Fibroblast of lung (primary cell): ENCODE data around the gene MAPKAP1. TPM values are rescaled to one million over a fixed set of nuclear protein-coding genes. Genes with fewer than 3 reads are reported as not detected.

Experiments
- DNase-seq, 2 donors: peaks; one replicate each; pipeline versions ENCODE4 v3.0.0 to v3.0.0-alpha.2; 2010; ENCODE audit warnings: low read depth in 2 of 2
- H2AFZ ChIP-seq: 2 replicates; pipeline ENCODE4 v1.5.1; 2012; ENCODE audit warnings: low read length, control low read depth, inconsistent platforms
- H3K27ac ChIP-seq: 2 replicates; pipeline ENCODE4 v1.5.1; 2011; ENCODE audit warnings: low read length, control low read depth; ENCODE audit not compliant: insufficient read depth
- H3K27me3 ChIP-seq: 2 replicates; pipeline ENCODE4 v1.5.1; 2011; ENCODE audit warnings: mild to moderate bottlenecking, low read length; ENCODE audit not compliant: control insufficient read depth, insufficient read depth
- H3K36me3 ChIP-seq: 2 replicates; pipeline ENCODE4 v1.5.1; 2011; ENCODE audit warnings: low read length; ENCODE audit not compliant: control insufficient read depth, insufficient read depth
- H3K4me1 ChIP-seq: 2 replicates; pipeline ENCODE4 v1.5.1; 2011; ENCODE audit warnings: low read length; ENCODE audit not compliant: control insufficient read depth, insufficient read depth; ENCODE audit errors: extremely low read depth
- H3K4me2 ChIP-seq: 2 replicates; pipeline ENCODE4 v1.5.1; 2011; ENCODE audit warnings: low read length, control low read depth; ENCODE audit not compliant: insufficient read depth; ENCODE audit errors: extremely low read depth
- H3K4me3 ChIP-seq, 4 experiments: fragments of 200-600 bp in 1 of 4; sonication (generic) in 1 of 4; replicated peaks in 1 of 4; 2 replicates each; pipeline ENCODE4 v1.5.1; 2011 to 2016; ENCODE audit warnings: low read length in 4 of 4, low read depth in 3 of 4, mild to moderate bottlenecking in 3 of 4, control low read depth in 2 of 4, inconsistent platforms in 1 of 4, mixed read lengths in 1 of 4; ENCODE audit not compliant: insufficient read depth in 1 of 4; ENCODE audit errors: control extremely low read depth in 1 of 4
- H3K79me2 ChIP-seq: 2 replicates; pipeline ENCODE4 v1.5.1; 2012; ENCODE audit warnings: mild to moderate bottlenecking, low read length, inconsistent platforms; ENCODE audit not compliant: control insufficient read depth, insufficient read depth
- H3K9ac ChIP-seq: 2 replicates; pipeline ENCODE4 v1.5.1; 2011; ENCODE audit warnings: mild to moderate bottlenecking, low read length, control low read depth; ENCODE audit not compliant: insufficient read depth
- H3K9me3 ChIP-seq: 2 replicates; pipeline ENCODE4 v1.5.1; 2012; ENCODE audit warnings: low read depth, low read length; ENCODE audit not compliant: control insufficient read depth, insufficient read depth
- H4K20me1 ChIP-seq: 2 replicates; pipeline ENCODE4 v1.5.1; 2011; ENCODE audit warnings: low read length; ENCODE audit not compliant: control insufficient read depth, insufficient read depth; ENCODE audit errors: extremely low read depth
- CTCF ChIP-seq, 2 donors: IDR thresholded peaks in 1 of 2; conservative IDR thresholded peaks in 1 of 2; 1 replicate in 1 of 2; 2 replicates in 1 of 2; pipeline ENCODE4 v1.5.1; 2011 to 2012; ENCODE audit warnings: low read length in 2 of 2, control low read depth in 1 of 2, inconsistent platforms in 1 of 2, low read depth in 1 of 2, mild to moderate bottlenecking in 1 of 2
- EZH2 ChIP-seq: IDR thresholded peaks from 2 replicates; pipeline ENCODE4 v1.5.1; 2012; ENCODE audit warnings: low read length, control low read depth, mild to moderate bottlenecking; ENCODE audit errors: missing control alignments
- polyA plus RNA-seq, 2 donors: library from polyadenylated mRNA; depleted of rRNA in 1 of 2; stranded (reverse) in 1 of 2; unstranded in 1 of 2; fragments of >200 nt; gene quantifications; 2 replicates each; pipeline ENCODE4 v1.2.1, GENCODE V29; 2011 to 2012; ENCODE audit warnings: missing spikeins in 1 of 2
- total RNA-seq: library from RNA; depleted of rRNA; stranded (reverse); fragments of >200 nt; gene quantifications from 2 replicates; pipeline ENCODE4 v1.2.1, GENCODE V29; 2014

The MAPKAP1 gene
- total and polyA plus RNA-seq, 2 donors (not counting 1 experiment from before 2014, with no cell fraction given): 63.7 to 127 TPM

GRCh38 chr9:125477089-125477544, 229.9 kb downstream of the MAPKAP1 start:
- H3K27ac ChIP-seq: no peak overlapping the region
- DNase-seq: no peak

GRCh38 chr9:125476645-125477044, 230.4 kb downstream of the MAPKAP1 start:
- Histone ChIP-seq H3K9me3 (no peaks in the 10 kb centered on the region), H4K20me1 (no peaks in the 10 kb centered on the region), H3K79me2 (no peaks in the 10 kb centered on the region), H3K4me2 (no peak overlapping the region), H2AFZ (no peak overlapping the region), H3K36me3 (peaks cover 4% of the 10 kb centered on the region), H3K27ac (no peak overlapping the region), H3K4me3 (no peak overlapping the region), H3K9ac (no peak overlapping the region), H3K27me3 (no peaks in the 10 kb centered on the region), H3K4me1 (peaks cover 14% of the 10 kb centered on the region)
- no peak for DNase-seq
- TF ChIP-seq CTCF (conservative IDR thresholded peaks at IDR 0.05 in 1 of 2, IDR thresholded peaks at IDR 0.05 in 1 of 2; ENCODE audit: low read depth in 1 of 2, low read length in 2 of 2) (no peak), EZH2 (no peak)

More at GRCh38 chr9:125477089-125477544, 229.9 kb downstream of the MAPKAP1 start:
- Histone ChIP-seq H3K79me2 (no peaks in the 10 kb centered on the region), H3K4me3 (no peak overlapping the region), H3K4me1 (peaks cover 14% of the 10 kb centered on the region), H3K27me3 (no peaks in the 10 kb centered on the region), H3K9ac (no peak overlapping the region), H3K9me3 (no peaks in the 10 kb centered on the region), H3K36me3 (peaks cover 4% of the 10 kb centered on the region), H3K4me2 (no peak overlapping the region), H2AFZ (no peak overlapping the region), H4K20me1 (no peaks in the 10 kb centered on the region)
- TF ChIP-seq EZH2 (no peak), CTCF (conservative IDR thresholded peaks at IDR 0.05 in 1 of 2, IDR thresholded peaks at IDR 0.05 in 1 of 2; ENCODE audit: low read depth in 1 of 2, low read length in 2 of 2) (no peak)

GRCh38 chr9:125475385-125475784, 231.6 kb downstream of the MAPKAP1 start:
- Histone ChIP-seq H2AFZ (no peak overlapping the region), H3K9ac (no peak overlapping the region), H3K27ac (no peak overlapping the region), H3K4me1 (peaks cover 14% of the 10 kb centered on the region), H3K79me2 (no peaks in the 10 kb centered on the region), H3K4me3 (no peak overlapping the region), H4K20me1 (no peaks in the 10 kb centered on the region), H3K36me3 (peaks cover 4% of the 10 kb centered on the region), H3K27me3 (no peaks in the 10 kb centered on the region), H3K4me2 (no peak overlapping the region), H3K9me3 (no peaks in the 10 kb centered on the region)
- TF ChIP-seq CTCF (conservative IDR thresholded peaks at IDR 0.05 in 1 of 2, IDR thresholded peaks at IDR 0.05 in 1 of 2; ENCODE audit: low read depth in 1 of 2, low read length in 2 of 2): no peak
- no peak for TF ChIP-seq EZH2
- no peak for DNase-seq
